AG04449 (cell line): ENCODE data around the gene TBCEL.

ENCODE experiments used
- CTCF ChIA-PET: fragments of 350-600 bp; formaldehyde crosslinking; extraction: SDS; loops from one replicate; lab custom pipeline; 2021; ENCODE audit warnings: antibody characterized with exemption; lab: Yijun Ruan, JAX
- POLR2A ChIA-PET: fragments of 400-600, 350-600 bp; formaldehyde crosslinking; extraction: SDS; loops from one replicate; lab custom pipeline; 2020; ENCODE audit warnings: antibody characterized with exemption, inconsistent platforms; lab: Yijun Ruan, JAX
- DNase-seq: peaks from one replicate; pipeline ENCODE4 v3.0.0-alpha.2; 2010; ENCODE audit warnings: low read depth, low spot score
- H3K4me3 ChIP-seq: 2 replicates; pipeline ENCODE4 v1.5.1; 2011; ENCODE audit warnings: low read depth, mild to moderate bottlenecking, control low read depth, low read length
- CTCF ChIP-seq: IDR thresholded peaks from one replicate; pipeline ENCODE4 v1.5.1; 2011; ENCODE audit warnings: mild to moderate bottlenecking, moderate library complexity, low read length, control low read depth, inconsistent platforms; ENCODE audit not compliant: insufficient read depth; ENCODE audit errors: missing control alignments

The TBCEL gene

GRCh38 chr11:121100943-121101342 lies 77.0 kb downstream of the TBCEL start, which contains the start of gene TECTA:
TSS of gene TECTA (plus strand) at chr11:121101243. CDS start at chr11:121102666, 1,423 bp downstream.
- ChIA-PET POLR2A (no interaction called here), CTCF (interaction anchor here (2.2 kb wide), 1 partner anchor 11 kb away, joined by 8 read pairs; no protein-coding TSS in a partner anchor)
- DNase-seq = no peak
- TF ChIP-seq CTCF = no peak
- H3K4me3 ChIP-seq = no peak within 1 kb of the TSS

DNA sequence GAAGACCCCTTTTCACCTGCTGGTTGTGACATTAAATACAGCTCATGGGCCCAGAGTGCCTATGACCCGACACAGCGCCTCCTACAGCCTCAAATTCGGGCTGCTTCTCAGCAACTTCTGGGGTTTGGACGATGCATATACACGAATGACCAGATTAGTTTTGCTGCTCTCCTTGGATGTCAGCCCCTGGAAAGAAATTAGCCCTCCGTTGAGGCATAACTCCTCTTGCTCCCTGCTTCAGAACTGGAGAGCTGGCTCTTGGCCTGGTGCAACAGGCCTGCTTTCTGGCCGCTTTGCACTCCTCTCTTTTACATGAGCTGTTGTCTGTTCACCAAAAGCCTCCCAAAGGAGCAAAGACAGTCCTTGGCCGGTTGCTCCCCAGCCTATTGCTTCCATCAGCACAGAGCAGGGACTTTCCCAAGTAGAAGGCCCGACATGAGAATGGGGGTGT lies 80.4 kb downstream of the TBCEL start:
- ChIA-PET POLR2A (no interaction called here), CTCF (no interaction called here)
- no peak for DNase-seq
- no peak for TF ChIP-seq CTCF
- H3K4me3 ChIP-seq = no peak overlapping the region

- no peak for DNase-seq
- TF ChIP-seq CTCF = no peak
- H3K4me3 ChIP-seq = no peak overlapping the region
- ChIA-PET POLR2A (no interaction called here), CTCF (no interaction called here)
These were observed 81.2 kb downstream of the TBCEL start for GRCh38 chr11:121105063-121105480.

- no peak for DNase-seq
- ChIA-PET CTCF (no interaction called here), POLR2A (no interaction called here)
- H3K4me3 ChIP-seq = no peak overlapping the region
- TF ChIP-seq CTCF = no peak
These were observed 81.7 kb downstream of the TBCEL start for GRCh38 chr11:121105481-121106195.

GRCh38 chr11:121106812-121107211 lies 82.9 kb downstream of the TBCEL start:
- POLR2A ChIA-PET = no interaction called here
- no peak for DNase-seq
- CTCF ChIA-PET = no interaction called here
- TF ChIP-seq CTCF = no peak
- H3K4me3 ChIP-seq = no peak overlapping the region

DNA sequence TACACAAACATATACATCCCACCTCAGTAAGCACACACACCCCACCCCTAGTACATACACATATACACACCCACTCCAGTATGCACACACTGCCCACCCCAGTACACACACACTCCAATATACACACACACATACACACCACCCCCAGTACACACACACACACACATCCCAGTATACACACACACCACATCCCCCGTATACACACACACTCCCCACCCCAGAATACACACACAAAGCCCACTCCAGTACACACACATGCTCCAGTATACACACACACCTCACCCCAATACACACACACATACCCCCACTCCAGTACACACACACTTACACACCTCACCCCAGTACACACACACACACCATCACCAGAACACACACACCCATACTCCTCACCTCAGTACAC lies 84.5 kb downstream of the TBCEL start:
- no peak for DNase-seq
- TF ChIP-seq CTCF = no peak
- ChIA-PET CTCF (no interaction called here), POLR2A (no interaction called here)
- no peak overlapping the region for H3K4me3 ChIP-seq
